ENCODE data around the gene IFNA21.
"Not testable (repeated sequence)": the region's sequence is repeated elsewhere in the genome, so short reads cannot be mapped to it uniquely, and the experiment has no call there.

Gene IFNA21

DNA sequence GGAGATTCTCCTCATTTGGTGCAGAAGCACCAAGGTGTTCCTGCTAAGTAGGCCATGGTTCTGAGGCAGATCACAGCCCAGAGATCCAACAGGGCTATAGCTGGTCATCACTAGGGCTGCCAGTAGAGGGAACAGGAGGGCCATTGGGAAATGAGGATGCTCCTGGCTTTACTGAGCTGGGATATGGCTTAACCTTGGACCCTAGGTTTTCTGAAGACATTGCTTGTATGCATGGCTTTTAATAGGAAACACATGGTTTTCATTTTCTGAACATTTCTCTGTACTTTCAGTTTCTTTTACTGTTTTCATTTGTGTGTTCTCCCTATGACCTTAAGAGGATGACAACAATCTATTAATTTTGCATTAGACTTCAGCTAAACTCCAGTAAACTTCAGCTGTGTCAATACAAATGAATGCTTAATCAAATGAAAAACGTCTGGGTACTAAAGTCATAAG is 25.0 kb downstream of the IFNA21 start, which contains the start of gene IFNW1:
IFNW1 (minus strand) TSS at position 406 of the 456 bp plus-strand sequence; CDS start at position 144, 262 bp downstream.
- no peak for DNase-seq (ENCODE audit: low read depth)

DNA sequence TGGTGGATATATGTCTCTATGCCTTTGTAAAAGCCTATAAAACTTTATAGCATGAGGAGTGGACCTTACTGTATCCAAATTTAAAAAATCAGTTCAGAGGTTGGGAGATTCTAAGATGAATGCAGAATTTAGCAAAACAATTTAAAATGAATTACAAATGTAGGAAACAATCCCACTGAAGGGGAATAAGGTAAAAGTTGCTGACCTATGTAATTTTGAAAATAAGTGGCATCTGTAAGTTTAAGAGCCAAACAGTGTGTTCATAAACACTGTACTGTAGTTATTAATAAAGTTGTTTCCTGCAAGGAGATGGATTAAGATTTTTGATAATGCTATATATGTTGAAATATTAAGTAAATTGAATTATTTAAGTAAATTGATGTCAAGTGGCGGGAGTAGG is 29.4 kb downstream of the IFNA21 start:
- DNase-seq (ENCODE audit: low read depth), result no peak

DNA sequence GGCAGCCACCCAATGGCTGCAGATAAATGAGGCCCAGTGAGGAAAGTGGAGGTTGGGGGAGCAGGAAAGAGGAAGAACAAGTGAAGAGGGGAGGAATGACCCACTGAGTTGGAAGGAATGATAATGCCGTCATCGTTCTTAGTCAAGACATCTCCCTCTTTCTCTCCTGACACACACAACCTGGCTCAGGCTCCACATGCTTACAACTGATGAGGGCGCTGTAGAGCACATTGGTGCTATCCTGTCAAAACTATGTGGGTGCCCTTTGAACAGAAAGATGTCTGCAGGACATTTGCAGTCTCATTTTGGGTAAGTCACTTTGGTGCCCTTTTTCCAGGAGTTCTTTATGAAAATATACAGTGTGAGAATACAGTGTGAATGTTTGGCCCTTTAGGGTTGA is 30.7 kb downstream of the IFNA21 start:
- no peak for DNase-seq (ENCODE audit: low read depth)

GRCh38 chr9:21128186-21128585 is 38.3 kb downstream of the IFNA21 start:
- not testable (repeated sequence) for DNase-seq (ENCODE audit: low read depth)

- no peak for DNase-seq (ENCODE audit: low read depth)
Measured at GRCh38 chr9:21121595-21122251, 44.7 kb downstream of the IFNA21 start.

DNA sequence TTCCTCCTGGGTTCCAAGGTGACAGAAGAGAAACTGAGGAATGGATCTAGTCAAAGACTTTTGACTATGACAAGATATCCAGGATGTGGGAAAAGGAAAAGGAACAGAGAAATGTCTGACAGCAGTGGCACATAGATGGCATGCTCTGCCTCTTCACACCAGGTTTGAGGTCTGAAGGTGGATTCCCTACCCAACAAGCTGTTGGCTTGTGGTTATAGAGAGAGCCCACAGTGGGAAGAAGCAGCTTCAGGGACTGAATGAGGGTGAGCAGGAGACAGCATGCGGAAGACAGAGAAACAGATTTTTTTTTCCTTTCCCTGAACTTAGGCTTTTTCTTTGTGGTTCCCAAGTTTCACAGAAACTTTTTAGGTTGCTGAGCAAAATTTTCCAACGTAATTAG is 45.4 kb downstream of the IFNA21 start:
- DNase-seq (ENCODE audit: low read depth), result no peak

- no peak for DNase-seq (ENCODE audit: low read depth)
Measured at GRCh38 chr9:21119093-21119770, 47.2 kb downstream of the IFNA21 start.

All from activated T-cell treated with anti-CD3 and anti-CD28 coated beads for 48 hours (primary cell).